GM21515 (cell line): ENCODE measurements around the gene PPFIA3.
"Not testable (repeated sequence)": the region's sequence is repeated elsewhere in the genome, so short reads cannot be mapped to it uniquely, and the experiment has no call there.

Source experiments
- ATAC-seq: cut with Tn5 transposase; IDR thresholded peaks from one replicate; pipeline ENCODE4 v1.9.1; 2021; ENCODE audit not compliant: unreplicated experiment

PPFIA3 gene

DNA sequence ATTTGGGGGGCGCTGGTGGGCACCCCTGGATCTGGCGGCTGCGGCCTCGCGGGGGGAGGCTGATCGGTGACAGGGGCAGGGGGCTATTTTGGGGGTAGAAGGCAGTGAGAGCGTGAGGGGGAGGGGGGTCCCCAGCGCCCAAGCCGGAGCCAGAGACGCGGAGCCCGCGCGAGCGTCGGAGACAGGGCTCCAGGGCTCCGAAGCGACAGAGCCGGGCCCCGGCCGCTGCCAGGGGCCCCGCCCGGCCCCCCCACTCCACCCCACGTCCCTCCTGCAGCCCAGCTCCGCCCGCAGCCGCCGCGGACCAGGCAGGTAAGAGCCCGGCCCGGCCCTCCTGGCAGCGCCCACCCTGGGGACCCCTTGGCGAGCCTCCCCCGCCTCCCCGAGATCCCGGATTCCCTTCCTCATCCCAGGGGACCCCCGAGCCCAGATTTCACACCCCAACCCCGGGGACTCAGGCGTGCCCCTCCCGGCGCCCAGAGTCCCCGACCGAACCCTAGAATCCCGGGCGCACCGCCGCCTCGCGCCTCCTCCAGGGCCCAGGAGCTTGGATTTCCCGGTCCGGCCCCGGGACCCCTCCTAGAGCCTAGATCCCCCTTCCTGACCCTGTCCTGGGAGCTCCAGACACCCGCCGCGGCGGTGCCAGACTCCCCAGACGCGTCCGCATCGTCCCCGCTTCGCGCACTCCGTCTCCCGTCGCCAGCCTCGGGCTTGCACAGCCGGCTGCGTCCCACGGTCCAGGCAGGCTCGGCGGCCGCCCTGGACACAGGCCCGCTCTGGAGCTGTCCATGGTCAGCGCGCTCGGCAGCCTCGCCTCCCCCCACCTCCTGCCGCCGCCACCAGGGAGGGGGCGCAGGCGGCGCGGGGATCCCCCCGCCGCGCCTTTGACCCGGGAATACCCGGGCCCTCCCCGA is at the start of gene PPFIA3:
Gene PPFIA3, plus strand, starts transcription at position 134 of the 914 bp plus-strand sequence. CDS start 8,330 bp downstream, outside the sequence.
- ATAC-seq = no peak

- no peak for ATAC-seq
Observed at GRCh38 chr19:49070416-49070815, 48.9 kb upstream of the PPFIA3 start.

- ATAC-seq = no peak
Observed at GRCh38 chr19:49071860-49072547, 47.3 kb upstream of the PPFIA3 start.

DNA sequence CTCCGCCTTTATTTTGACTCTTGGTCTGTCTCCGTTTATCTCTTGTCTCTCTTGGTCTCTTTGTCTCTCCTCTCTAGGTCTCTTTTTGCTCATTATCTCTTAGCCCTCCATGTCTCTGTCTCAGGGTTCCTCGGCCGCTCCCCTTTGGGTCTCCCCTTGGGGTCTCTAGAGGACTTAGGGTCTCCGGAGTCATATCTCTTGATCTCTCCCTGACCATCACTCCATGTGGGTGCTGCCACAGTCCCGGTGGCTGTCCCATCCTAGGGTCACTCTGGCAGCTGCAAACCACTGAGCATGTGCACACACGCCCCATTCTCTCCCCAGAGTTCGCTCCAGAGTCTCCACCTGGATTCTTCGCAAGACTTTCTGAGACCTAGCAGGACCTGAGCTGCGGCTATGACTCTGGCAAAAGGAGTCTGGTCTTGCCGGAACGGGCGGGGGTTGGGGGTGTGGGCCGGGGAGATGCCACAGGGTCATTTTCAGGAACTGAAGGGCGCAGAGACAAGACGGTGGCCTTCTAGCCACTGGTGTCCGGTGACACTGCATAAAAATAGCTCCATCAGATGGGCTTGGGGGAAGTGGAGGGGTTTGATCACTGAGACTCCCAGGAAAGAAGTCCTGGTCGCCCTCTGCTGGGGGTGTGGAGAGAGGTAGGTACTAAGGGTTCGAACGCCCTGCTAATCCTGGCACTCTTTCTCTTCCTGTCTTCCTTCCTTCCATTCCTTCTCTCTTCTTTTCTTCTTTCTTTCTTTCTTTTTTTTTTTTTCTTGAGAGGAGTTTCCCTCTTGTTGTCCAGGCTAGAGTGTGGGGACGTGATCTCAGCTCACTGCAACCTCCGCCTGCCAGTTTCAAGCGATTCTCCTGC is 45.6 kb upstream of the PPFIA3 start:
- no peak for ATAC-seq

DNA sequence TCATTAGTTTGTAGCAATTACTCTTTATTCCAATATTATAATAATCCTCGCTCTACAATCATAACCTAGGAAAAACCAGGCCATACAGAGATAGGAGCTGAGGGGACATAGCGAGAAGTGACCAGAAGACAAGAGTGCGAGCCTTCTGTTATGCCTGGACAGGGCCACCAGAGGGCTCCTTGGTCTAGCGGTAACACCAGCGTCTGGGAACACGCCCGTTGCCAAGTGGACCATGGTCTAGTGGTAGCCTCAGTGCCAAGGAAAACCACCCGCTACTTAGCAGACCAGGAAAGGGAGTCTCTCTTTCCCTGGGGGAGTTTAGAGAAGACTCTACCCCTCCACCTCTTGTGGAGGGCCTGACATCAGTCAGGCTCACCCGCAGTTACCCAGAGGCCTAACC is 44.5 kb upstream of the PPFIA3 start:
- ATAC-seq = not testable (repeated sequence)

- no peak for ATAC-seq
Observed at GRCh38 chr19:49080392-49080791, 39.0 kb upstream of the PPFIA3 start.

- no peak for ATAC-seq
Observed at GRCh38 chr19:49081273-49081672, 38.1 kb upstream of the PPFIA3 start.

GRCh38 chr19:49084206-49085019 is 34.9 kb upstream of the PPFIA3 start:
- no peak for ATAC-seq

- peak; percentile 77 for ATAC-seq
Observed at GRCh38 chr19:49085020-49085867, 34.1 kb upstream of the PPFIA3 start, which contains the start of gene SNRNP70. TSS of gene SNRNP70 (plus strand) at chr19:49085451. CDS start at chr19:49086415, 964 bp downstream.

DNA sequence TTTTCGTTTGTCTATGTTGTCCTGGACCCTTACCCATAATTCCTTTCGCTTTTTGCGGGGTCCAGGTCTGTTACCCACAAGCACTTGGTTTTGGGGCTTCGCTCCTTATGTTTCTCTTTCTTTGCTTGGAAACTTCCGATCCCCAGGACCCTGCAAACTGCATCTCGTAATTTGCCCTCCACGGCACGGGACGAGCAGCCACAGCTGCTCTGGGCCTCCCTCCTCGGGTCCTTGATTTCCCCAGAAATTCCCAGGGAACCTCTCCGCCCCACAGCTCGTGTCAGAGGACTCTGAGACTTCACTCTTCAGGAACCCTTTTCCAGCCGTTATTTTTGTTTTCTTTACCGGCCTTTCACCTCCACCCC is 33.5 kb upstream of the PPFIA3 start:
- ATAC-seq = no peak

DNA sequence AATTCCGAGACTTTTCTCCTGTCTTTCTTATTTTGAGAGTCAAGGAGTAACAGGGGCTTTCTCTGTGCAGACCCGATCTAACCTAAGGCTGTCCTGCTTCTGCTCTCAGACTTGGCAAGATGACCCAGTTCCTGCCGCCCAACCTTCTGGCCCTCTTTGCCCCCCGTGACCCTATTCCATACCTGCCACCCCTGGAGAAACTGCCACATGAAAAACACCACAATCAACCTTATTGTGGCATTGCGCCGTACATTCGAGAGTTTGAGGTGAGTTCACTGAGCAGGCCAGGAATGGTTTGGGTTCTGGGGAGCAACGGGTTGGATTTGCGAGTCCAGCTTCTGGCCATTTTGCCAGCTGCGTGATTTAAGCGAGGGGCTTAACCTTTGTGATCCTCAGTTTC is 33.0 kb upstream of the PPFIA3 start:
- ATAC-seq = no peak

DNA sequence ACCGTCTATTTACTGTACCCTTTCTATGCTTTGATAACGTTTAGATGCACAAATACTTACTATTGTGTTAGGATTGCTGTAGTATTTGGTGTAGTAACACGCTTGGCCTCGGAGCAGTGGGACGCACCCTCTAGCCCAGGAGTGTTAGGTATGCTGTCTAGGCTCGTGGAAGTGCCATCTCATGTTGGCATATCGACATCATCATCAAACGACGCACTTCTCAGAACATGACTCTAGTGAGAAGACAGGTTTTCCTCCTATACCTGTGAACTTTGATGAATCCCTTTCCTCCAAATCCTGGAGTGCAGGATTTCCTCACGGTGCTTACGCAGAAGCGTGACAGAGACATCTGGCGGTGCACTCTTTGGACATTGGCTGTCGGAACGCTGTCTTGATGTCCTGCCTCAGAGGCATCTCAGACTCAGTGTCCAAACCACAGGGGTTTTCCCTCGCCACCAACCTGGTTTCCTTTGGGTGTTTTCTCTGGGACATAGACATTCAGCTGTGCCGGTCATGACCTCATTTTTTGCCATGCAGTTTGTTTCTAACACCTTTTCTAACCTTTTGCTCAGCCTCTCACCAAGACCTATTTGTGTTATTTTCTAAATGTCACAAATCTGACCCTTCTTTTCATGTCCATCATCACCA is 27.8 kb upstream of the PPFIA3 start:
- no peak for ATAC-seq

GRCh38 chr19:49092686-49093085 is 26.7 kb upstream of the PPFIA3 start:
- ATAC-seq = no peak

GRCh38 chr19:49094505-49095482 is 24.6 kb upstream of the PPFIA3 start:
- ATAC-seq = no peak

GRCh38 chr19:49097453-49098288 is 21.7 kb upstream of the PPFIA3 start:
- no peak for ATAC-seq

DNA sequence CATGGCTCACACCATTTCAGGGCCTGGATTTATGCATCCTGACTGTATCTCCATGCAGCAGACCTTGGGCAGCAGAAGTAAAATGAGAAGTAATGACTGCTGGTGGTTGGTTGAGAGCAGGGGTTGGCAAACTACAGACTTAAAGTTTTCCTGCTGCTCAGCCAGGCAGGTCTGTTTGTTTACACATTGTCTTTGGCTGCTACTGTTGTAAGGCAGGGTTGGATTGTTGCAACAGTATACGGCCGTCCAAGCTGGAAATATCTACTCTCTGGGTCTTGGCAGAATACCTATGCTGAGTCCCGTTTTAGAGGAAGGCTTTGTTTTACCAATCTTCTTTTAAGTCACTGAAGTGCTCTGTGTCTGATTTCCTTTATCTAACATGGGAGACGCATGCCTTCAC is 20.5 kb upstream of the PPFIA3 start:
- no peak for ATAC-seq

DNA sequence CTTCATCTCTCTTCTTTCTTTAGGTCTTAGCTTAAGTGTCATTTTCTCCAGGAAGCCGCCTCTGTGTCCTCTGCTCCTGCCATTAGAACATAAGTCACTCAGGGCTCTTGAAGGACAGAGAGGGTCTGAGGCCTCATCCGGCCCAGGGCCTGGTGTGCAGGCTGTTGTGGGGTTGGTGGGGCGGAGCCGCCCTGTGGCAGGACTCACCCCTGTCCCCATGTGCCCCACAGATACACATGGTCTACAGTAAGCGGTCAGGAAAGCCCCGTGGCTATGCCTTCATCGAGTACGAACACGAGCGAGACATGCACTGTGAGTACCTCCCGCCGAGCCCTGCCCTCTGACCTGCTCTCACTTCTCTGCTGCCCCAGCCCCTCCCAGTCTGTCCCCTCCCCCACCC is 18.2 kb upstream of the PPFIA3 start:
- no peak for ATAC-seq
